Measurements from ENCODE around the gene N4BP2L1. TPM values are rescaled to one million over a fixed set of nuclear protein-coding genes. Genes with fewer than 3 reads are reported as not detected.

Gene N4BP2L1
- total and polyA plus RNA-seq, 12 donors, result 2.5 to 14.9 (median 4.0) TPM

GRCh38 chr13:32471187-32471922 lies 43.4 kb upstream of the N4BP2L1 start:
- peak; percentile 22 to 64 for DNase-seq
- Histone ChIP-seq H3K4me3 (no peak overlapping the region), H3K4me1 (peaks cover 5 to 39% (median 23%) of the 10 kb centered on the region in 9 donors), H3K27me3 (no peaks in the 10 kb centered on the region), H3K9me3 (no peaks in the 10 kb centered on the region), H3K27ac (peak overlapping the region in 8 of 10 donors; percentile 33 to 57 (median 49)), H3K36me3 (peaks cover 0 to 9% (median 0%) of the 10 kb centered on the region in 9 donors)
- intact Hi-C loops (cut with DNase I), result loop anchor here in 1 of 10 donors (10.0 kb wide), 1 partner anchor 63 kb away; the partner anchor contains the start of gene N4BP2L2
- WGBS, 2 donors, result 51 to 60% methylated on average over 12 of the region's 12 CpGs
- no peak for TF ChIP-seq CTCF (IDR thresholded peaks at IDR 0.05)
- ATAC-seq, result peak; percentile 75 to 90 (median 84)

- Histone ChIP-seq H3K4me1 (peaks cover 5 to 33% (median 18%) of the 10 kb centered on the region in 9 donors), H3K9me3 (no peaks in the 10 kb centered on the region), H3K4me3 (no peak overlapping the region), H3K27me3 (no peaks in the 10 kb centered on the region), H3K36me3 (peaks cover 0 to 14% (median 0%) of the 10 kb centered on the region in 9 donors), H3K27ac (no peak overlapping the region)
- 78 to 83% methylated on average over 6 of the region's 6 CpGs for WGBS, 2 donors
- intact Hi-C loops (cut with DNase I), result loop anchor here in 1 of 10 donors (10.0 kb wide), 1 partner anchor 106 kb away; no protein-coding TSS in a partner anchor
- ATAC-seq, result no peak
- no peak for TF ChIP-seq CTCF (IDR thresholded peaks at IDR 0.05)
- no peak for DNase-seq
Measured at GRCh38 chr13:32468502-32469142, 40.7 kb upstream of the N4BP2L1 start.

GRCh38 chr13:32456591-32456990 lies 28.7 kb upstream of the N4BP2L1 start:
- DNase-seq, result no peak
- H3K9me3 ChIP-seq, result peaks cover 0 to 63% (median 15%) of the 10 kb centered on the region in 11 donors
- no peak for TF ChIP-seq CTCF (IDR thresholded peaks at IDR 0.05)
- H3K27ac ChIP-seq, result no peak overlapping the region
- no peak for ATAC-seq
- peaks cover 0 to 73% (median 3%) of the 10 kb centered on the region in 9 donors for H3K36me3 ChIP-seq
- WGBS, 2 donors, result 98 to 99% methylated on average over 2 of the region's 2 CpGs
- H3K4me1 ChIP-seq, result peaks cover 0 to 14% (median 3%) of the 10 kb centered on the region in 9 donors
- H3K4me3 ChIP-seq, result no peak overlapping the region
- H3K27me3 ChIP-seq, result no peaks in the 10 kb centered on the region
- intact Hi-C loops (cut with DNase I), result no loop called here

GRCh38 chr13:32455594-32455903 lies 27.6 kb upstream of the N4BP2L1 start:
- intact Hi-C loops (cut with DNase I), result no loop called here
- Histone ChIP-seq H3K4me1 (peaks cover 0 to 14% (median 3%) of the 10 kb centered on the region in 9 donors), H3K36me3 (peaks cover 0 to 75% (median 3%) of the 10 kb centered on the region in 9 donors), H3K27me3 (no peaks in the 10 kb centered on the region), H3K9me3 (peaks cover 0 to 59% (median 19%) of the 10 kb centered on the region in 11 donors), H3K27ac (no peak overlapping the region), H3K4me3 (no peak overlapping the region)
- ATAC-seq (peak in 4 of 8 donors; percentile 9 to 72 (median 28)), DNase-seq (no peak)
- TF ChIP-seq CTCF (IDR thresholded peaks at IDR 0.05), result no peak
- WGBS, 2 donors, result 95 to 98% methylated on average over 2 of the region's 2 CpGs
